CD4-positive, alpha-beta T cell treated with Interleukin-6 for 4 hours (primary cell): Measurements from ENCODE around the gene BPIFB4.

Experiments used
- DNase-seq: peaks from one replicate; pipeline ENCODE4 v3.0.0-alpha.2; 2020; ENCODE audit warnings: mixed read lengths

BPIFB4 gene

DNA sequence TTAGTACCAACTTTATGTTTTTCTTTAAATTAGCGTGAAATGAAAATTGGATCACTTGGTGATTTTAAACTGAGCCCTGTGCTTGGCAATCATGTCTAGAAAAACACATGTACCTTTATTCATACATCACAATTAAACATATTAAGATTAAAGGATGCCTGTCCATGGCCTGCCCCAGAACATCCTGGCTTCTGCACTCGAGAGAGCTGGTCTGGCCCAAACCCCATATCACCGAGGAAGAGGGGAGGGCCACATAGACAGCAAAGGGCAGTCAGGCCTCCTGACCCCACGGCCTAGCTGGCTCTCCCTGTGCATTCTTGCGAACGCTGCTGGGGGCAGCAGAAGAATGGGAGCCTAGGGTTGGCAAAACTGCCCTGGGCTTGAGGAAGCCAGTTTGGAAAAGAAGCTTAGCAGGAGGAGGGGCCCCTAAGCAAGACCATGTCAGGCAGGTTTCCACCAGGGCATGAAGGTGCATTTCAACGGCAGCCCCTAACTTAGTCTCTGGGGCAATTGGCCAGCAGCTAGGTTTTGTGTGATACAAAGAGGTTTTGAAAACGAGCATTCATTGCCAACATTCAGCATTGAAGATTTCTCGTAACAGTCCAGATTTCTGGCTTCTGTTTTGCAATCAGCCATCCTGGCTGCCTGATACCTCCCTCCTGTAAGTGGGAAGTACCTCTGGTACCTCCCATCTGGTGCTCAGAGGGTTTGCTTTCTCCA lies 17.2 kb upstream of the BPIFB4 start:
- DNase-seq, result no peak

DNA sequence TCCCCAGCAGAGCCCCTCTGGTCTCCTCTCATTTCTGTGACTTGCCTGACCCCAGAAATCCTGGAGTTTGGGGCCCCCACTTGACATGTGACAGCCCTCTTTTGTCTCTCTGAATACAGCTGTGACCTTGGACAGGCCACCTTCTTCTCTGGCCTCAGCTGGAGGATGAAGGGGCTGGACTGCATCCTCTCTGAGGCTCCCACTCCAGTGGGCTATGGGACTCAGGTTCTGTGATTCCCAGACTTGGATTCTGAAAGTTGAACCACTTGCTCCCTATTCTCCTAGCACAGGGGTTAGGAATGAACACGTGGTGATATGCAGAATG lies 16.7 kb upstream of the BPIFB4 start:
- DNase-seq, result no peak

DNA sequence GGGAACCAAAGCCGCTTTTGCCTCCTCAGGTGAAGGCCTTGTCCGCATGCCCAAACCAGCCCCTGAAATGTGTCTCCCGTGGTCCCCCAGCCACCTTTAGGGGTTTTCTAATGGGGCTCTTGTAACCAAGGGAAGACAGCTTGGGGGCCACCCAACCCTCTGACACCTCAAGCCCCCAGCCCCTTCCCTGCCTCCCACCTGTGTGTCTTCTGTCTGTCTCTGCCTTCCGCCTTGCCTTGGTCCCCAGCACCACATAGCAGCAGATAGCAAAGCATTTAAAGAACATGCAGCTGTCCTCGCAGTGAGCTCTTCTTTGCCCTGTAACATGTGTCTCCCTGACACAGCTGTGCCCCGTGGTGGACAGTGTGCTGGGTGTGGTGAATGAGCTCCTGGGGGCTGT lies 16.2 kb upstream of the BPIFB4 start:
- no peak for DNase-seq

DNA sequence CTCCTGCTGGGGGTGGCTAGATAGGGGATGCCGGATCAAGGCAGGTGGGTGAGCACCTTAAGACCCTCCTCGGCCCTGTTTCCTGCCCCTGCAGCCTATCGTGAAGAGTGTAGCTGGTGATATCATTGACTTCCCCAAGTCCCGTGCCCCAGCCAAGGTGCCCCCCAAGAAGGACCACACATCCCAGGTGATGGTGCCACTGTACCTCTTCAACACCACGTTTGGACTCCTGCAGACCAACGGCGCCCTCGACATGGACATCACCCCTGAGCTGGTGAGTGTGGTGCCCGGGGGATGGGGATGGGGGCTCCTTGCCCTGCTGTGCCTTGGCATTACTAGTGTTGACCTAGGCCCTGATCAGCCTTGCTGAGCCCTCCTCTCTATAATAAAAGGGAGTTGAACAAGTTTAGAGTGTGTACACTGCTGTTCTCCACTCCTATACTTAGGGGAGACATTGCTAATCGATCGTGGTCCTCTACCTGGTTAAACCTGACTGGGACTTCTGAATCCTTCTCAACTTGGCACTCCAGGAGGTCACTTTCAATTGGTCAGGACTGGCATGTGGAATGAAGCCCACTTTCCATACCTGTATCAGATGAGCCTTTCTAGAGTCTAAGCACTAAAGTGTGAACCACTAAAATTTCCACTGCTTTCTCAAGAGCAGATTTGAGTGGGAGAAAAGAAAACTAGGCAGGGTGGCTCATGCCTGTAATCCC lies 14.7 kb upstream of the BPIFB4 start:
- DNase-seq, result no peak

DNA sequence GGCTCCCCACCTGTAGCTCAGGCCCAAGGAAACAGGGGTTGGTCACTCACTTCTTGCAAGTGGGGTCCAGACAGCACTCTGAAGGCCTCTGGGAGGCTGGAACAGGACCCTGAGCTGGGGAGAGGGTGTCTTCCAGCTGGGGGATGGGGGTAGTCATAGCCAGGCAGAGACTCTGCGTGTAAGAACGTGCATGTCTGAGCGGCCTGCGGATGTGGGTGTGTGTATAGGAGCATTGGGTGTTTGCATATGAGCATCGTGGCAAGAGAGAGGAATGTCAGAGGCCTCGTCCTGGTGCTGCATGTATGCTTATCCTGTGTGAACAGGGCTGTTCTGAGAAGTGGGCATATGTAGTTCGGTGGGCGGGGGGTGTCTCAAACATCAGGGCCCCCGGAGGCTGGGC lies 13.7 kb upstream of the BPIFB4 start:
- DNase-seq, result no peak

DNA sequence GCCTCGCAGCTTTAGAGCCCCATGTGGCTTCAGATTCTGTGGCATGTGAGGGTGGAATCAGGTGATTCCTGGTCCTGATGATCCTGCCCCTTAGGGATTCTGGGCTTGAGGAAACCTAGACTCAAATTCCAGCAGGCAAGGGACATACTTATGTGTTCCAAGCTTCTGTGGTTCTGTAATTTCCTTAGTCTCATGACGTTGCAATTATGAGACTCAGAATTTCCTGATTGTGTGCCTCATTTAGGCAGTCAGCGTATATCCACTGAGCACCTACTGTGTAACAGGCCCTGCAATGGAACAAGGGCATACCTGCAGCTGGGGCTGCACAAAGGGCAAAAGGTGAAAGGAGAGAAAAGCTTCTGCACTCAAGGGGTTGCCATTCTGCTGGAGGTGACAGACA lies 11.6 kb upstream of the BPIFB4 start:
- no peak for DNase-seq

DNA sequence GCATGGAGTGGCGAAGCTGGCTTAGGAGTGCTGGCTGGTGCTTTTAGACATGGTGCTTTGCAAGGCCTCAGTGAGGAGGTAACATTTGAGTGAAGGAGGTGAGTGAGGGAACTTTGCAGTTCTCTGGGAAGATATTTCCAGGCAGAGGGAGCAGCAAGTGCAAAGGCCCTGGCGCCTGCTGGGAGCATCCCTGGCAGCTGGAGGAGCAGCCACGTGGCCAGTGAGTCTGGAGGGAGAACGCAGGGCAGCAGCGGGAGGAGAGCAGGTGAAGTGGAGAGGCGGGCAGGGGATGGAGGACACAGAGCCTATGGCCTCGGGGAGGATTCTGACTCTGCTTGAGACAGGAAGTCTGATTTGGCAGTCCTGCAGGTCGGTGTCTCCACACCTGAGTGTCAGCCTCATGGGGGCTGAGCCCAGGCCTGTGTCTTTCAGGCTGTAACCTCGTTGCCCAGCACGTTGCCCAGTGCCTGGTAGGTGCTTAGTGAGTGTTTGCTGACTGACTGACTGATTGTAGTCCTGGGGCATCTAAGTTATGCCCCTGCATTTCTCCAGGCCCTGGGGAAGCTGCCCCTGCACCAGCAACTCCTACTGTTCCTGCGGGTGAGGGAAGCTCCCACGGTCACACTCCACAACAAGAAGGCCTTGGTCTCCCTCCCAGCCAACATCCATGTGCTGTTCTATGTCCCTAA lies 11.0 kb upstream of the BPIFB4 start:
- no peak for DNase-seq

DNA sequence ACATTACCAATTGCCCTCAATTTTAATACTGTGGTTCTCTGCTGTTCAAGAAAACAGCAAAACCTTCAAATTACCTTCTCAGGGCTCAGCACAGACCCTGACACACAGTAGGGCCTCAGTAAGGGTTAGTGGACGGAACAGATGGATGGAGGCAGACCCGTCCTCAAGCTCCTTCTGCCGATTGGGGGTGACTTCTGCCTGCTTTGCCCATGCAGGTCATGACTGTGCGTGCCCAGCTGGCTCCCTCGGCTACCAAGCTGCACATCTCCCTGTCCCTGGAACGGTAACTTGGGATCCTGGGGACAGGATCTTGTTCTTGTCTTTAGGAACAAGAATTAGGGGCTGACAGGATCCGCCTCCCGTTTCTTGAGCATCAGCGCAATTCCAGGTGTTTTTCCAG lies 9.8 kb upstream of the BPIFB4 start:
- DNase-seq, result no peak

DNA sequence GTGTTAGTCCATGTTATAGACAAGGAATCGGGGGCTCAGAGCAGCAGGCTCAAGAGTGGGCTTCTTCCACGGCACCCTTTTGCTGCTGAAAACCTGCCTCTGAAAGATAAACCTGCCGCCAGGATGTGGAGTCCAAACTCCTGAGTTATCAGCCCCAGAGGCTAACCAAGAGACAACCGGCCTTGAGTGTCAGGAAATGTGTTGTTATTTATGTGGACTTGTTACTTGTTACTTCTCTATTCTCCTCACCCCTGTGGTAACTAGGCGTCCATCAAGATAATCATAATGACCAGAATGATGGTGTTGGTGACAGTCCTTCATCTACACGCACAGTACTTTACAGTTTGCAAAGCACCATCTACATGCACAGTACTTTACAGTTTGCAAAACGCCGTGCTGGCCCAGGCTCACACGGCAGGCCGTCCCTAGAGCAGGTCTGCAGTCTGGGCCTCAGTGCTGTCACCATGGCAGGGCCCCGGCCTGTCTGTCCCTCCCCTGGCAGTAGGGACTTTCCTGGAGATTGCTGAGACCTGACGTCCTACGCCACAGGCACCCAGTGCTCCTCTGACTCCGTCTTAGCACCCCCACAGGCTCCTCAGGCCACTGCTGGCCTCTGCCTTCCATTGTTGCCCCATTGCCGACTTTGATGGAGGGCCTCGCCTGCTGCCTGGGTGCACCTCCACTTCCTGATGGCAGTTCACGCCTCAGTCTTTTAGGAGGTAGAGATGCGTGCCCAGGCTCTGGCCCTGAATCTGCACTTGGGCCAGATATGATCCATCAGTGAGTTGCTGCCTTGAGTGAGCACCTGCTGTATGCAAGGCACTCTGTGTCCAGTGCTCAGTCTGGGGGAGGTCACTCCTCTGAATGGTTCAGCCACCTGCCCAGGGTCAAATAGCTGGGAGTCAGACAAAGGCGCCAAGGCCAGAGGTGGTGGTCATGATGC lies 9.1 kb upstream of the BPIFB4 start:
- DNase-seq, result no peak

DNA sequence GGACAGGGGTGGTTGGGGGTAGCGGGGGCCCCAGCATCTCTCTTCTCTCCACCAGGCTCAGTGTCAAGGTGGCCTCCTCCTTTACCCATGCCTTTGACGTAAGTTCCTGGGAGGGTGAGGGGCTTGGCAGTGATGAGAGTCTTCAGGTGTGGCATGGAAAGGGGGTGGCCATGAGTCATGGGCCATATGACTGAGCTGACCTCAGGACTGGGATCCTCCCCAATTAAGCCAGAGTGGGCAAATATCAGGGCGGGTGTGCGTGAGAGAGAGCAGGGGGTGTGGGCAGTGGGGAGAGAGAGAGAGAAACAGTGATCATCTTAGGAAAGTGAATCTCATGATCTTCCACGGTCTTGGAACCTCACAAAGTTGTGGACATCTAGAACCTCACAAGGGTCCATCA lies 8.2 kb upstream of the BPIFB4 start:
- DNase-seq, result no peak

DNA sequence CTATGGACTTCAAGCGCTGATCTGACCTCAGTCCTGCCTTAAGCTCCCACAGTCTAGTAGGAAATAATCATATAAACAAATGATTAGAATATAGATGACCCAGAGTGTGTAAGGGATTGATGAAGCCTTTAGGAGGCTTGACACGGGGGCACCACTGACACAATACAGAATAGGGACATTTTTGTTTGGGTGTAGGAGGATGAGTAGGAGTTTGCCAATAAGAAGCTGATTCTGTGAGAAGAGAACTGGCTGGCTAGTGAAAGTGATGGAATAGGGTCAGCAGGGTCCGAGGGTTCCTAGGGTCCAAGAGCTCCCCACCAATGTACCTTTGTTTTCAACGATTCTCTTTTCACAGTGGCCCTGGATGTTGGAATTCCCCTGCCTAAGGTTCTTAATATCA lies 7.1 kb upstream of the BPIFB4 start:
- no peak for DNase-seq

DNA sequence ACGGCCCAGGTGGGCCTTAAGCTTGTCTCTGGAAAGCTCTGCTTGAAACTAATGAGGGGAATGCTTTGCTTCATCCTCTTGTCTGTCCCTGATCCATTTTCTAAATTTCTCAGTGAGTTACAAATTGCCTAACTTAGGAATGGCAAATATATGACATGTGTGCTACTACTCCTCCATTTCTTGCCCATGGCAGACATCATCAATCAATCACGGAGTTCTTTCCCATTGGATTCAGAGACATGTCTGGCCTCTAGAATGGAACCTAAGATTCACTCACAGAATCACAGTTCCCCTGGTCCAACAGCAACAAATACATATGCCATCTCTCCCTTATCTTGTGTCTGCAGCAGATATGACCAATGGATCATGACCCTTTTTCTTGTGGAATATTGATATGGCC lies 6.6 kb upstream of the BPIFB4 start:
- DNase-seq, result no peak

DNA sequence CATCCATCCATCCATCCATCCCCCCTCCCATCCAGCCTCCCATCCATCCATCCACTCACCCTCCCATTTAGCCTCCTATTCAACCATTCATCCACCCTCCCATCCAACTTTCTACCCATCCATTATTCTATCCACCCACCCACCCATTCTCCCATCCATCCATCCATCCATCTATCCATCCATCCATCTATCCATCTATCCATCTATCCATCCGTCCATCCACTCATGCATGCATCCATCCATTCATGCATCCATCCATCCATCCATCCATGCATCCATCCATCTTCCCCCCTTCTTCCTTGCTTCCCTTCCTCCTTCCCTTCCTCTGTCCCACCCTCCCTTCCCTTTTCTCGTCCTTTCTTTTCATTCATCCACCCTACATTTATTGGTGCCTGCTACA lies 4.8 kb upstream of the BPIFB4 start:
- no peak for DNase-seq

DNA sequence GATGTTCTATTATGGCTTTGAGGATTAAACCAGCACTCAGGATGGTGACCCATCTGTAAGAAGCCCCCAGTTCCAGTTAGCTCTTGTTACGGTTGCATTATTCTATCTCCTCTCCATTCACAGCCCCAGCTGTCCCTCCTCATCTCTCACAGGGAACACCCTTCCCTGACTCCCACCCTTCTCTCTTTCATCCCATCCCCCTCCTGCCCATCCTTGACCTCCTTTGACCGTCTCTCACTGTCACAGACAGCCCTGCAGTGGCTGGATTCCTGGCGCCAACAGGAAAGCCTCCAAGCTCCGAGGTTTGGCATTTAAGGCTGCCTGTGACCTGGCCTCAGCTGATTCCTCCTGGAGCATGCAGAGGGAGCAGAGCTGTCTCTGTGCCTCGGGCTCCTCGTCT lies 4.2 kb upstream of the BPIFB4 start:
- no peak for DNase-seq

DNA sequence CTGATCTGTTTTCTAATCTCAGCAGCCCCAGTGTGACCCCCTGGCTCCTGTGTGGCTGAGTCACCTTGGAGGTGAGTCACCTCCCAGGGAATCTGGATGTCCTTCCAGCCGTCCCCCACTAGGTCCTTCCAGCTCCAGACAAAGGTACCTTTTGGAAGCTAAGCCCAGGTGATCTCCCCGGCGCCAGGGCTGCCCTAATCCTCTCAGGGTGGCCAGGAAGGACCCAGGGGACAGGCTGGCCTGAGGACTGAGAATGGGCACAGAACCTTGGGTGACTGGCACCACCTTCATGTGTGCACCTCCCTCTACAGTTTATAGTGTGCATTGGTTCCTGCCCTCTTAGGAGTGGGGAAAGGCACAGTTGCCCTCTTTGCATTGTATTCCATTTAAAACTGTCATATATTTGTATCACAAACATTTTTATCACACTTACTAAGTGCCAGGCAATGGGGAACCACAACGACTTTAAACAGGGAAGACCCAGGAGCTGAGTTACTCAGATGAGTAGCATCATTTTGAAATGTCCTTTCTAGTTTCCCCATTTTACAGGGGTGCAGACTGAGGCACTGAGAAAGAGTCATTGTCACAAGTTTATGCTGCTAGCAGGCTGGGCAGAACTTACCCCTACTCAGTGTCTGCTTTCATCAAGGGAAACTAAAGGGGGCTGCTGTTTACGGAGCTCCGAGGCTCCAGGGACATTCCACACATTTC lies 2.6 kb upstream of the BPIFB4 start:
- DNase-seq, result peak; percentile 41

DNA sequence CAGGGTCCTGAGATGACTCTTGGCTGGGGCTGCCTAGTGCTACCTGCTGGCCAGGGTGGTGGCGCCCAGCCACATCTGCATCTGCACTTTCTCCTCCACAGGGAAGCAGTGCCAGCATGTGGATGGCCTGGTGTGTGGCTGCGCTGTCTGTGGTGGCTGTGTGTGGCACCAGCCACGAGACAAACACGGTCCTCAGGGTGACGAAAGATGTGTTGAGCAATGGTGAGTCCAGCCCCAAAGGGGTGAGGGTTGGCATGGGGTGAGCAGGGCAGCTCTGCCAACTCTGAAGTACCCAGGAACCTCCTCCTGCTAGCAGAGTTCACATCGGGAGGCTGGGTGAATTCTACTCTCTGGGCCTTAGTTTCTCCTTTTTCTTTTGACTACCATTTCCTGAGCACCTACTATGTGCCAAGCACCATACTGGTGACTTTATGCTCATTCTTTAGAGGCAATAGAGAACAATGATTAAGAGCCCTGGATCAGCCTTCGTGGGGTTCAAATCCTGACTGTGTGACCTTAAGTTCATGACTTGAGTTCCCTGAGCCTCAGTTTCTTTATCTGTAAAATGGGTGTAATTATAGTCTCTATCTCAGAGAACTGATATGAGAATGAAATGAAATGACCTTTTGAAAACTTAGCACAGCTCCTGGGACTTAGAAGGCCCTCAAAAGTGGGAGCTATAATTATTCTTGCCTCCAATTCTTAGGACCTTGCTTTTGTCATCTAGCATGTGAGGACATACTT lies 2.1 kb downstream of the BPIFB4 start:
- no peak for DNase-seq

DNA sequence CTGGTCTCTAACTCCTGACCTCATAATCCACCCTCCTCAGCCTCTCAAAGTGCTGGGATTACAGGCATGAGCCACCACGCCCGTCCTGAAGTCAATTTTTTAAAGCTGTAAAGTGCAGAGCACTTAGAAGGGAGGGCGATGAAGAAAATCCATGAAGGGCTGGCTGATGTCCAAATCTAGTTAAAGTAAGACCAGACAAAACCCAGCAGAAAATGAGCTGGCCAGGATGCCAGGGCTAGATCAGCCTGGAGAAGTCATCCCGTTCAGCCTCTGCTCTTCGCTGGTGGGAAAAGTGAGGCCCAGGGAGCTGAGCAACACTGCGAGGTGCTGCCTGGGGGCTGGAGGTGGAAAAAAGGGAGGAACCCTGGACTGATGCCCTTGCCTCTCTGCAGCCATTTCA lies 3.1 kb downstream of the BPIFB4 start:
- DNase-seq, result no peak

DNA sequence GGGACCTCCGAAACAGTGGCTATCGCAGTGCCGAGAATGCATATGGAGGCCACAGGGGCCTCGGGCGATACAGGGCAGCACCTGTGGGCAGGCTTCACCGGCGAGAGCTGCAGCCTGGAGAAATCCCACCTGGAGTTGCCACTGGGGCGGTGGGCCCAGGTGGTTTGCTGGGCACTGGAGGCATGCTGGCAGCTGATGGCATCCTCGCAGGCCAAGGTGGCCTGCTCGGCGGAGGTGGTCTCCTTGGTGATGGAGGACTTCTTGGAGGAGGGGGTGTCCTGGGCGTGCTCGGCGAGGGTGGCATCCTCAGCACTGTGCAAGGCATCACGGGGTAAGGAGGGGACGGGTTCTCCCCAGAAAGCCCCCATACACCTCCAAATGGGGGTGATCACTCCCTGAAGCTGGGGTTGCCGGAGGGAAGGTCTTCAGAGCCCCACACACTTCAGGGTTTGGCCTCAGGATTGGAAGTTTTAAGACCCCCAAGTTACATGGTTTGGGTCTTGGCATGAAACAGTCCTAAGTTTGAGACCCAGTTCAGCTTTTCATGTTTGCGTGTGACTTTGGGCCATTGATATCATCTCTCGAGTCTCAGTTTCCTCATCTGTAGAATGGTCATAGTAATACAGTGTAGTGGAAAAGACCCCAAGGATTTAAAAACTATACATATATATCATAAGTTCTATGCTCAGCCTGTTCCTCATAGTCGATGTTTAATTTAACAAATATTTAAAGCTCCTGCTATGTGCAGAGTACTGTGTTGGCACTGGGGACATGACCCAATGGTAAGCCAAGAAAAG lies 4.3 kb downstream of the BPIFB4 start:
- no peak for DNase-seq

DNA sequence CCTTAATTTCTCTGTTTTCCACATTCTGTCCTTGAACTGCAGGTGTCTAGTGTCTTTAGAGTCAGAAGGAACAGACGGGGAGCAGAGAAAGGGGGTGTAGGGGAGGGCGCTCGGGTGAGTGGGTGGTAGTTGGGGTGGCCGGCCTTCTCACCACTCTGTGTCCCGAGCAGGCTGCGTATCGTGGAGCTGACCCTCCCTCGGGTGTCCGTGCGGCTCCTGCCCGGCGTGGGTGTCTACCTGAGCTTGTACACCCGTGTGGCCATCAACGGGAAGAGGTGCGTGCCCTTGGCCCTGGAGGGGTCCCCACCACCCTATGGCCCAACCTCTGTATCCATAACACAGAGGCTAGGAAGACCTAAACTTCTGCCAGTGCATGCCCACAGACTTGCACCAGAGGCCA lies 5.3 kb downstream of the BPIFB4 start:
- DNase-seq, result no peak

DNA sequence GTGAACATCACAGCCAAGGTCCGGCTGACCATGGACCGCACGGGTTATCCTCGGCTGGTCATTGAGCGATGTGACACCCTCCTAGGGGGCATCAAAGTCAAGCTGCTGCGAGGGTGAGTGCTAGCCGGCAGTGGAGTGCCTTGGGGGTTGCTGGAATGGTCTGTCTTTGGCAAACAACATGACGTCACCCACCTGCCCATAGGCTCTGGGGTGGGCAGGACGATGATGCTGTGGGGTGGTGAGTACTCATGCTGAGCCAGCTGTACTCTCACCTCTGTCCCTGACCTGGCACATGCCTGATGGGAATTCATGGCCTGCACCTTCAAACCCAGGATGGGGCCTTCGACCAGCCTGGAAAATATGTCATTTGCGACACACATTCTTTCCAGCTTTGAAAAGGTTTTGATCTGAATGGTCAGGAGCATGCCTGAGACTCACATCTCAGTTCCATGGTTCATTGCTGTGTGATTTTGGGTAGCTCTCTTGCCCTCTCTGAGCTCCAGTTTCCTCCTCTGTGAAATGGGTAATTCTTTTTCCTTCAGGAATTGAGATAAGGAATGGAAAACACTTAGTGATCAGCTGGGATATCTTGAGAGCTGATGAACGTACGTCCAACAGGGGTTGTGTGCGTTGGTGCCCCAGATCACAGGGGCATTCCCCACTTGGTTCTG lies 6.7 kb downstream of the BPIFB4 start:
- DNase-seq, result no peak
